HCT116 (cell line): ENCODE measurements around the gene HOXA13.

Experiments
- EGR1 ChIP-seq: IDR thresholded peaks from 2 replicates; pipeline ENCODE4 v1.6.1; 2012; ENCODE audit warnings: low read depth
- EZH2 ChIP-seq: fragments of 200-600 bp; sonication (generic); IDR thresholded peaks from 2 replicates; pipeline ENCODE4 v1.6.1; 2017; ENCODE audit warnings: antibody characterized with exemption, mixed run types
- EZH2phosphoT487 ChIP-seq: fragments of 200-600 bp; IDR thresholded peaks from 2 replicates; pipeline ENCODE4 v1.6.1; 2018; ENCODE audit warnings: antibody characterized with exemption, borderline replicate concordance
- POLR2A ChIP-seq: IDR thresholded peaks from 2 replicates; pipeline ENCODE4 v1.7.0; 2011; ENCODE audit warnings: borderline replicate concordance; ENCODE audit not compliant: insufficient read depth, insufficient read length; ENCODE audit errors: extremely low read depth
- POLR2AphosphoS5 ChIP-seq: IDR thresholded peaks from 2 replicates; pipeline ENCODE4 v1.6.1; 2011; ENCODE audit warnings: mild to moderate bottlenecking, low read depth, low read length, moderate library complexity
- SRF ChIP-seq: IDR thresholded peaks from 2 replicates; pipeline ENCODE4 v1.6.1; 2012; ENCODE audit warnings: low read depth
- YY1 ChIP-seq: IDR thresholded peaks from 2 replicates; pipeline ENCODE4 v1.6.1; 2011; ENCODE audit warnings: low read length, low read depth, moderate library complexity, mild to moderate bottlenecking; ENCODE audit not compliant: insufficient replicate concordance; ENCODE audit errors: extremely low read depth
- TF ChIP-seq, protein P1 (sequence below), 3 experiments: fragments of 200-600 bp in 1 of 3; sonication (generic) in 1 of 3; IDR thresholded peaks in 2 of 3; conservative IDR thresholded peaks in 1 of 3; 2 replicates each; pipeline ENCODE4 v1.5.1; 2012 to 2017; ENCODE audit warnings: low read depth in 2 of 3, low read length in 2 of 3, antibody characterized with exemption in 1 of 3, borderline replicate concordance in 1 of 3, control low read depth in 1 of 3, mild to moderate bottlenecking in 1 of 3, mixed read lengths in 1 of 3, mixed run types in 1 of 3, moderate library complexity in 1 of 3; ENCODE audit not compliant: insufficient read depth in 1 of 3
- TF ChIP-seq, protein P2 (sequence below): IDR thresholded peaks from 2 replicates; pipeline ENCODE4 v1.6.1; 2012; ENCODE audit warnings: low read depth
- TF ChIP-seq, protein P3 (sequence below): IDR thresholded peaks from 2 replicates; pipeline ENCODE4 v1.6.1; 2011; ENCODE audit warnings: mild to moderate bottlenecking, low read length, moderate library complexity; ENCODE audit not compliant: insufficient replicate concordance; ENCODE audit errors: extremely low read depth

GRCh38 chr7:27146491-27147198, 53.2 kb downstream of the HOXA13 start:
- TF ChIP-seq, protein P1, sequence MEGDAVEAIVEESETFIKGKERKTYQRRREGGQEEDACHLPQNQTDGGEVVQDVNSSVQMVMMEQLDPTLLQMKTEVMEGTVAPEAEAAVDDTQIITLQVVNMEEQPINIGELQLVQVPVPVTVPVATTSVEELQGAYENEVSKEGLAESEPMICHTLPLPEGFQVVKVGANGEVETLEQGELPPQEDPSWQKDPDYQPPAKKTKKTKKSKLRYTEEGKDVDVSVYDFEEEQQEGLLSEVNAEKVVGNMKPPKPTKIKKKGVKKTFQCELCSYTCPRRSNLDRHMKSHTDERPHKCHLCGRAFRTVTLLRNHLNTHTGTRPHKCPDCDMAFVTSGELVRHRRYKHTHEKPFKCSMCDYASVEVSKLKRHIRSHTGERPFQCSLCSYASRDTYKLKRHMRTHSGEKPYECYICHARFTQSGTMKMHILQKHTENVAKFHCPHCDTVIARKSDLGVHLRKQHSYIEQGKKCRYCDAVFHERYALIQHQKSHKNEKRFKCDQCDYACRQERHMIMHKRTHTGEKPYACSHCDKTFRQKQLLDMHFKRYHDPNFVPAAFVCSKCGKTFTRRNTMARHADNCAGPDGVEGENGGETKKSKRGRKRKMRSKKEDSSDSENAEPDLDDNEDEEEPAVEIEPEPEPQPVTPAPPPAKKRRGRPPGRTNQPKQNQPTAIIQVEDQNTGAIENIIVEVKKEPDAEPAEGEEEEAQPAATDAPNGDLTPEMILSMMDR (IDR thresholded peaks at IDR 0.05 in 2 of 3, conservative IDR thresholded peaks at IDR 0.05 in 1 of 3; ENCODE audit: borderline replicate concordance in 1 of 3, insufficient read depth in 1 of 3, low read depth in 2 of 3, low read length in 2 of 3) = no peak
- no peak for TF ChIP-seq EZH2
- TF ChIP-seq YY1 = no peak
- no peak for TF ChIP-seq EGR1
- TF ChIP-seq POLR2A = no peak
- no peak for TF ChIP-seq EZH2phosphoT487
- TF ChIP-seq, protein P2, sequence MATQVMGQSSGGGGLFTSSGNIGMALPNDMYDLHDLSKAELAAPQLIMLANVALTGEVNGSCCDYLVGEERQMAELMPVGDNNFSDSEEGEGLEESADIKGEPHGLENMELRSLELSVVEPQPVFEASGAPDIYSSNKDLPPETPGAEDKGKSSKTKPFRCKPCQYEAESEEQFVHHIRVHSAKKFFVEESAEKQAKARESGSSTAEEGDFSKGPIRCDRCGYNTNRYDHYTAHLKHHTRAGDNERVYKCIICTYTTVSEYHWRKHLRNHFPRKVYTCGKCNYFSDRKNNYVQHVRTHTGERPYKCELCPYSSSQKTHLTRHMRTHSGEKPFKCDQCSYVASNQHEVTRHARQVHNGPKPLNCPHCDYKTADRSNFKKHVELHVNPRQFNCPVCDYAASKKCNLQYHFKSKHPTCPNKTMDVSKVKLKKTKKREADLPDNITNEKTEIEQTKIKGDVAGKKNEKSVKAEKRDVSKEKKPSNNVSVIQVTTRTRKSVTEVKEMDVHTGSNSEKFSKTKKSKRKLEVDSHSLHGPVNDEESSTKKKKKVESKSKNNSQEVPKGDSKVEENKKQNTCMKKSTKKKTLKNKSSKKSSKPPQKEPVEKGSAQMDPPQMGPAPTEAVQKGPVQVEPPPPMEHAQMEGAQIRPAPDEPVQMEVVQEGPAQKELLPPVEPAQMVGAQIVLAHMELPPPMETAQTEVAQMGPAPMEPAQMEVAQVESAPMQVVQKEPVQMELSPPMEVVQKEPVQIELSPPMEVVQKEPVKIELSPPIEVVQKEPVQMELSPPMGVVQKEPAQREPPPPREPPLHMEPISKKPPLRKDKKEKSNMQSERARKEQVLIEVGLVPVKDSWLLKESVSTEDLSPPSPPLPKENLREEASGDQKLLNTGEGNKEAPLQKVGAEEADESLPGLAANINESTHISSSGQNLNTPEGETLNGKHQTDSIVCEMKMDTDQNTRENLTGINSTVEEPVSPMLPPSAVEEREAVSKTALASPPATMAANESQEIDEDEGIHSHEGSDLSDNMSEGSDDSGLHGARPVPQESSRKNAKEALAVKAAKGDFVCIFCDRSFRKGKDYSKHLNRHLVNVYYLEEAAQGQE = no peak
- no peak for TF ChIP-seq POLR2AphosphoS5
- no peak for TF ChIP-seq SRF
- TF ChIP-seq, protein P3, sequence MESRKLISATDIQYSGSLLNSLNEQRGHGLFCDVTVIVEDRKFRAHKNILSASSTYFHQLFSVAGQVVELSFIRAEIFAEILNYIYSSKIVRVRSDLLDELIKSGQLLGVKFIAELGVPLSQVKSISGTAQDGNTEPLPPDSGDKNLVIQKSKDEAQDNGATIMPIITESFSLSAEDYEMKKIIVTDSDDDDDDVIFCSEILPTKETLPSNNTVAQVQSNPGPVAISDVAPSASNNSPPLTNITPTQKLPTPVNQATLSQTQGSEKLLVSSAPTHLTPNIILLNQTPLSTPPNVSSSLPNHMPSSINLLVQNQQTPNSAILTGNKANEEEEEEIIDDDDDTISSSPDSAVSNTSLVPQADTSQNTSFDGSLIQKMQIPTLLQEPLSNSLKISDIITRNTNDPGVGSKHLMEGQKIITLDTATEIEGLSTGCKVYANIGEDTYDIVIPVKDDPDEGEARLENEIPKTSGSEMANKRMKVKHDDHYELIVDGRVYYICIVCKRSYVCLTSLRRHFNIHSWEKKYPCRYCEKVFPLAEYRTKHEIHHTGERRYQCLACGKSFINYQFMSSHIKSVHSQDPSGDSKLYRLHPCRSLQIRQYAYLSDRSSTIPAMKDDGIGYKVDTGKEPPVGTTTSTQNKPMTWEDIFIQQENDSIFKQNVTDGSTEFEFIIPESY = no peak
